Measurements from ENCODE around the gene KCTD19.

Gene KCTD19

DNA sequence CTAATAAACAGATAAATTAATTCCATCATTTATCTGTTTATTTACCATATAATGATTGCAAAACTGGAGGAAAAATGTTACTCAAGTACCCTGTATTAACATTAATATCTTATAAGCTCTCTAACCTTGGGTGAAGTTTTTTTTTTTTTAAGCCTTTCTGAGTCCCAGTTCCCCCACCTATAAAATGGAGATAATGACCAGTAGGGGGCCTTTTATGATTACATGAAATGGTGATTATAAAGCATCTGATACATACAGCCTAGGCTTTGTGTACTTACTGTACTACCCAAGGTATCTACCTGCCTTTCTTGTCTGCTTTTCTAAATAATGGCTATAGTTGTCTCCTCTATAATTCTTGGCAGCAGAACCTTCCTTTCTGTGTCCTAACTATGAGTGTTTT is 22.6 kb upstream of the KCTD19 start:
- Histone ChIP-seq H3K36me3 (ENCODE audit: insufficient read depth, low read length) (no peaks in the 10 kb centered on the region), H3K9me3 (replicated peaks; ENCODE audit: low read length) (no peaks in the 10 kb centered on the region), H3K4me3 (ENCODE audit: low read length) (no peak overlapping the region), H3K4me2 (ENCODE audit: low read length) (no peak overlapping the region), H3K4me1 (ENCODE audit: control insufficient read depth, insufficient read depth, low read length) (no peaks in the 10 kb centered on the region), H3K9ac (ENCODE audit: low read depth, low read length) (no peak overlapping the region), H3K27me3 (ENCODE audit: control insufficient read depth, insufficient read depth, low read length) (peaks cover 21% of the 10 kb centered on the region)

DNA sequence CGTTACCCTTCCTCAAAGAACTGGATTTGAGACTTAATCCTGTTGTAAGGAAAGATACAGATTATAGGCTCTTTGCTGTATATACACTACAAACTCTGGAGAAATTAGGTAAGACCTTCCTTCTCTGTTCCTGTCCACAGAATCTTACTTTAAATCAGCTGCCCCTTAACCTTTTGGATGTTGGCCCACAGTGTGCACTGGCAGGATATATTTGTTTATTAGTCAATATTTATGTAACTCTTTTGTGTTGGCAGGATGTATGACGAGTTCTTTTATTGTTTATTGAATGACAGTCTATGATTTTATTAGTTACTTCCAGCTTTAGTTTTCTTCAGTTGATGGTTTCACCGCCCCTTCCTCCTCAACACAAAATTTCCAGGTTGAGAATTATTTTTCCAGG is 19.8 kb upstream of the KCTD19 start:
- Histone ChIP-seq H3K27me3 (ENCODE audit: control insufficient read depth, insufficient read depth, low read length) (peaks cover 20% of the 10 kb centered on the region), H3K36me3 (ENCODE audit: insufficient read depth, low read length) (no peaks in the 10 kb centered on the region), H3K4me2 (ENCODE audit: low read length) (no peak overlapping the region), H3K9ac (ENCODE audit: low read depth, low read length) (no peak overlapping the region), H3K4me1 (ENCODE audit: control insufficient read depth, insufficient read depth, low read length) (no peaks in the 10 kb centered on the region), H3K4me3 (ENCODE audit: low read length) (no peak overlapping the region), H3K9me3 (replicated peaks; ENCODE audit: low read length) (no peaks in the 10 kb centered on the region)

DNA sequence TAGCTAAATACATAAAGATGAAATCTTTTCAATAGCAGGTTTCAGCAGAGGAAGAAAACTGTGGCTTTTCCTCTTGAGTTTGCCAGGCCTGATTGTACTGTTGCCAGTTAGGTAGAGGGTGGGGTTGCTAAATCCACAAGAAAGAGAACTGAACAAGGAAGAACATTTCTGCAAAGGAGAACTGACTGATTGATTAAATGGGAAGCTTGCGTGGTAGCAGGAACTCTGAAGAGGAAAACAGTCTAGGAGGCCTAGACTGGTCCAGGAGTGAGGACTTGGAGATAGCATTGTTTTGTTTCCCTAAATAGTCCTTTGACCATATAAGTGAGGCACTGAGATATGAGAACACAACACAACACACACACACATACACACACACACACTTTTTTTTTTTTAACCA is 18.9 kb upstream of the KCTD19 start:
- H3K4me3 ChIP-seq (ENCODE audit: low read length), result no peak overlapping the region
- H3K9me3 ChIP-seq (replicated peaks; ENCODE audit: low read length), result no peaks in the 10 kb centered on the region
- H3K4me2 ChIP-seq (ENCODE audit: low read length), result no peak overlapping the region
- H3K9ac ChIP-seq (ENCODE audit: low read depth, low read length), result no peak overlapping the region
- peaks cover 20% of the 10 kb centered on the region for H3K27me3 ChIP-seq (ENCODE audit: control insufficient read depth, insufficient read depth, low read length)
- no peaks in the 10 kb centered on the region for H3K36me3 ChIP-seq (ENCODE audit: insufficient read depth, low read length)
- no peaks in the 10 kb centered on the region for H3K4me1 ChIP-seq (ENCODE audit: control insufficient read depth, insufficient read depth, low read length)

DNA sequence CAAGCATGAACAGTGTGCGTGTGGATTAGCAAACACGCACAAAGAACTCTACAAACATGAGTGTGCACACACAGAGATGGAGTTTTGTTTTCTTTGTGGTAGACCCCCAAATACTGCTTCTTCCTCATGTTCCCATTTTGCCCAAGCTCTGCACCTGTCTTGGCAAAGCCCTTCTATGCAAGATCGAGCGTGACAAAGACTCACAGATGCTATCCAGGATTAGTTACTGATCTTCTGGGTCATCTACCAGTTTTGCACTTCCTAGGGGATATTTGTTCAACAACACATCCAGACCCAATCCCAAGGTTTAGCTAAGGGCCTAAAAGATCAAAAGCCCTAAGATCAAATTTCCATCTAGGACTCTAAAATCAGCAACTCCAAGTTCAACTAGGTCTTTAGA is 16.1 kb upstream of the KCTD19 start:
- H3K4me2 ChIP-seq (ENCODE audit: low read length), result no peak overlapping the region
- H3K9me3 ChIP-seq (replicated peaks; ENCODE audit: low read length), result no peaks in the 10 kb centered on the region
- no peak overlapping the region for H3K9ac ChIP-seq (ENCODE audit: low read depth, low read length)
- H3K36me3 ChIP-seq (ENCODE audit: insufficient read depth, low read length), result no peaks in the 10 kb centered on the region
- no peak overlapping the region for H3K4me3 ChIP-seq (ENCODE audit: low read length)
- no peaks in the 10 kb centered on the region for H3K4me1 ChIP-seq (ENCODE audit: control insufficient read depth, insufficient read depth, low read length)
- H3K27me3 ChIP-seq (ENCODE audit: control insufficient read depth, insufficient read depth, low read length), result peaks cover 13% of the 10 kb centered on the region

DNA sequence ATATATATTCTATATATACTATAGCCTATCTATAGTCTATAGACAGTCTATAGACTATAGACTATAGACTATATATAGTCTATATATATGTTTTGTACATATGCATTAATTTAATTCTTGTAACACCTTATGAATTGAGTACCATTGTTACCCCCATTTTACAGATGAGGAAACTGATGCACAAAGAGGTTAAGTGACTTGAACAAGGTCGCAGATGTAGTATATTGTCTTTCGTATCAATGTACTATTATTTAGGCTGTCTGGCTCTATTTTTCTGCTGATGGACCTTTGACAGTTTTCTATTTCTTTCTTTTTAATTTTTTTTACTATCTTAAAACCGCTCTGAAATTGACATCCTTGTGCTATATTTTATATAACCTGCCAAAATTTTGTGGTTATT is 14.7 kb upstream of the KCTD19 start:
- H3K36me3 ChIP-seq (ENCODE audit: insufficient read depth, low read length), result no peaks in the 10 kb centered on the region
- no peaks in the 10 kb centered on the region for H3K4me1 ChIP-seq (ENCODE audit: control insufficient read depth, insufficient read depth, low read length)
- no peak overlapping the region for H3K4me2 ChIP-seq (ENCODE audit: low read length)
- peaks cover 6% of the 10 kb centered on the region for H3K27me3 ChIP-seq (ENCODE audit: control insufficient read depth, insufficient read depth, low read length)
- H3K9ac ChIP-seq (ENCODE audit: low read depth, low read length), result no peak overlapping the region
- H3K4me3 ChIP-seq (ENCODE audit: low read length), result no peak overlapping the region
- H3K9me3 ChIP-seq (replicated peaks; ENCODE audit: low read length), result no peaks in the 10 kb centered on the region

DNA sequence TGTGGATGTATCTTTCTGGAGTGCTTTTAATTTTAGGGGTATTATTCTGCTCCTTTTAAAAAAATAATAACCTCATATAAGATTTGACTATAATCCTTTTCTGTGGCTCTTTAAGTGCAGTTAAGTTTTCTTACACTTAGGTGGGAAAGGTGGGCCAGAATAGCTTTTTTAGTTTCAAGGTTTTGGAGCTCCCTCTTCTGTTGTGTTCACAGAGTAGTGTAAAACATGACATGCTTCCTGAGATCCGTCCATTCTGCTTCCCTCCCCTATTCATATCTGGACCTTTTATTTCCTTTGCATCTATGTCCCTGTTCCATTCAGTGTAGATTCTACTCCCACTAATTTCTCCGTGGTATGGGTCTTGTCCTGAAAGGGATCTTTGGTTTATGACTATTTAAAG is 12.9 kb upstream of the KCTD19 start:
- H3K9me3 ChIP-seq (replicated peaks; ENCODE audit: low read length), result no peaks in the 10 kb centered on the region
- no peaks in the 10 kb centered on the region for H3K4me1 ChIP-seq (ENCODE audit: control insufficient read depth, insufficient read depth, low read length)
- peaks cover 6% of the 10 kb centered on the region for H3K27me3 ChIP-seq (ENCODE audit: control insufficient read depth, insufficient read depth, low read length)
- H3K4me3 ChIP-seq (ENCODE audit: low read length), result no peak overlapping the region
- no peaks in the 10 kb centered on the region for H3K36me3 ChIP-seq (ENCODE audit: insufficient read depth, low read length)
- no peak overlapping the region for H3K9ac ChIP-seq (ENCODE audit: low read depth, low read length)
- H3K4me2 ChIP-seq (ENCODE audit: low read length), result no peak overlapping the region

DNA sequence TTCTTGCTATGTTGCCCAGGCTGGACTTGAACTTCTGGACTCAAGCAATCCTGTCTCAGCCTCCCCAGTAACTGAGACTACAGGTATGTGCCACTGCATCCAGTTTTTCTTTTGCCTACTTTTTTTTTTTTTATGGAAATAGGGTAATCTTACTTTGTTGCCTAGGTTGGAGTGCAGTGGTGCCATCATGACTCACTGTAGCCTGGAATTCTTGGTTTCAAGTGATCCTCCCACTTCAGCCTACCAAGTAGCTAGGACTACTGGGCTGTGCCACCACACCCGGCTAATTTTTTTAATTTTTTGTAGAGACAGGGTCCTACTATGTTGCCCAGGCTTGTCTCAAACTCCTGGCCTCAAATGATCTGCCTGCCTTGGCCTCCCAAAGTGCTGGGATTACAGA is 10.1 kb upstream of the KCTD19 start:
- no peak overlapping the region for H3K4me2 ChIP-seq (ENCODE audit: low read length)
- H3K9ac ChIP-seq (ENCODE audit: low read depth, low read length), result no peak overlapping the region
- H3K4me3 ChIP-seq (ENCODE audit: low read length), result no peak overlapping the region
- H3K9me3 ChIP-seq (replicated peaks; ENCODE audit: low read length), result no peaks in the 10 kb centered on the region
- no peaks in the 10 kb centered on the region for H3K36me3 ChIP-seq (ENCODE audit: insufficient read depth, low read length)
- H3K27me3 ChIP-seq (ENCODE audit: control insufficient read depth, insufficient read depth, low read length), result peaks cover 7% of the 10 kb centered on the region
- no peaks in the 10 kb centered on the region for H3K4me1 ChIP-seq (ENCODE audit: control insufficient read depth, insufficient read depth, low read length)

DNA sequence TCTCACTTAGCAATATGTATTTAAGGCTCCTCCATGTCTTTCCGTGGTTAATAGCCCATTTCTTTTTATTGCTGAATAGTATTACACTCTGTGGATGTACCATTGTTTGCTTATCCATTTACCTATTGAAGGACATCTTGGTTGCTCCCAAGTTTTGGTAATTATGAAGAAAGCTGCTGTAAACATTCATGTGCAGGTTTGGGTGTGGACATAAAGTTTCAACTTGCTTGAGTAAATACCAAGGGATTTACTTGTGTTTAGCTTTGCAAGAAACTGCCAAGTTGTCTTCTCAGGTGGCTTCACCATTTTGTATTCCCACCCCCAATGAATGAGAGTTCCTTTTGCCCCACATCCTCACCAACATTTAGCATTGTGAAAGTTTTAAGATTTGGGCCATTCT is 9.6 kb upstream of the KCTD19 start:
- Histone ChIP-seq H3K4me3 (ENCODE audit: low read length) (no peak overlapping the region), H3K27me3 (ENCODE audit: control insufficient read depth, insufficient read depth, low read length) (peaks cover 10% of the 10 kb centered on the region), H3K4me1 (ENCODE audit: control insufficient read depth, insufficient read depth, low read length) (no peaks in the 10 kb centered on the region), H3K36me3 (ENCODE audit: insufficient read depth, low read length) (no peaks in the 10 kb centered on the region), H3K4me2 (ENCODE audit: low read length) (no peak overlapping the region), H3K9ac (ENCODE audit: low read depth, low read length) (no peak overlapping the region), H3K9me3 (replicated peaks; ENCODE audit: low read length) (no peaks in the 10 kb centered on the region)

DNA sequence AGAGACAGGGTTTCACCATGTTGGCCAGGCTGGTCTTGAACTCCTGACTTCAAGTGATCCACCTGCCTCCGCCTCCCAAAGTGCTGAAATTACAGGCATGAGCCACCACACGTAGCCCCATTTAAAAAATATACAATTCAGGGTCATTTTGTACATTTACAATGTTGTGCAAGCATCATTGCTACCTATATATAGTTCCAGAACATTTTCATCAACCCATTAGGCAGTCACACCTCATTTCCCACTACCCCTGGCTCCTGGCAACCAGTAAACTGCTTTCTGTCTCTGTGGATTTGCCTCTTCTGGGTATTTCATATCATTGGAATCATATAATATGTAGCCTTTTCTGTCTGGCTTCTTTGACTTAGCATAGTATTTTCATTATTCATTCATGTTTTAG is 6.8 kb upstream of the KCTD19 start:
- Histone ChIP-seq H3K4me1 (ENCODE audit: control insufficient read depth, insufficient read depth, low read length) (no peaks in the 10 kb centered on the region), H3K36me3 (ENCODE audit: insufficient read depth, low read length) (no peaks in the 10 kb centered on the region), H3K4me2 (ENCODE audit: low read length) (no peak overlapping the region), H3K9me3 (replicated peaks; ENCODE audit: low read length) (no peaks in the 10 kb centered on the region), H3K27me3 (ENCODE audit: control insufficient read depth, insufficient read depth, low read length) (peaks cover 10% of the 10 kb centered on the region), H3K9ac (ENCODE audit: low read depth, low read length) (no peak overlapping the region), H3K4me3 (ENCODE audit: low read length) (no peak overlapping the region)

DNA sequence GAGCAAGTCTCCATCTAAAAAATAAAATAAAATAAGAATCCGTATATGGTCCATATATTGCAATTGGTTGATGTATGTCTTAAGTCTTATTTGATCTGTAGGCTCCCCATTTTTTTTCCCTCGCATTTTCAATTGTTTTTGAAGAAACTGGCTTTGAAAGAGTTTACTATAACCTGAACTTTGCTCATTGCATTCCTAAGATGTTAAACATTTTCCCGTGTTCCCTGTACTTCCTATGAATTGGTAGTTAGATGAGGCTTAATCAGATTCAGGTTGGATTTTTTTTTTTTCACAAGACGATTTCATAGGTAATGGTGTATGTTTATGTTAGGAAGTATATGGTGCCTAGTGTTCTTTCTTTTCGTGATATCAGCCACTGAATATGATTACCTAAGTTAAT is 3.4 kb upstream of the KCTD19 start:
- Histone ChIP-seq H3K9me3 (replicated peaks; ENCODE audit: low read length) (no peaks in the 10 kb centered on the region), H3K4me1 (ENCODE audit: control insufficient read depth, insufficient read depth, low read length) (no peaks in the 10 kb centered on the region), H3K27me3 (ENCODE audit: control insufficient read depth, insufficient read depth, low read length) (peaks cover 21% of the 10 kb centered on the region), H3K36me3 (ENCODE audit: insufficient read depth, low read length) (no peaks in the 10 kb centered on the region), H3K4me2 (ENCODE audit: low read length) (no peak overlapping the region), H3K4me3 (ENCODE audit: low read length) (no peak overlapping the region), H3K9ac (ENCODE audit: low read depth, low read length) (no peak overlapping the region)

DNA sequence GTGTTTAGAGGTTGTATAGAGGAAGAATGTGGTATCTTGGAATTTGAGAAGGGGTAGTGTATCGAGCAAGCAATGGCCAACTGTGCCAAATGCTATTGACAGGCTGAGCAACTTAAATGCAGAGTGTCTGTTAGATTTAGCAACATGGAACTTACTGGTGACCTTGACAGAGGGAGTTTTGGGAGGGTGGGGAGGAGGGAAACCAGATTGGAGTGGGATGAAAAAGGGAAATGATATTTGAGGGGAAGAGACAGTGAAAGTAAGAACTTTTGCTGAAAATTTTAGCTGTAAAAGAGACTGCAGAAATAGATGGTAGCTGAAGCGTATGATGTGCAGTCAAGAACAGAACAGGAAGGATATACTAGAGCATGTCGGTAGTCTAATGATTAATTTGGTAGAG is 1.2 kb upstream of the KCTD19 start:
- Histone ChIP-seq H3K4me3 (ENCODE audit: low read length) (no peak overlapping the region), H3K9ac (ENCODE audit: low read depth, low read length) (no peak overlapping the region), H3K4me2 (ENCODE audit: low read length) (no peak overlapping the region), H3K9me3 (replicated peaks; ENCODE audit: low read length) (no peaks in the 10 kb centered on the region), H3K4me1 (ENCODE audit: control insufficient read depth, insufficient read depth, low read length) (no peaks in the 10 kb centered on the region), H3K27me3 (ENCODE audit: control insufficient read depth, insufficient read depth, low read length) (peaks cover 39% of the 10 kb centered on the region), H3K36me3 (ENCODE audit: insufficient read depth, low read length) (no peaks in the 10 kb centered on the region)

DNA sequence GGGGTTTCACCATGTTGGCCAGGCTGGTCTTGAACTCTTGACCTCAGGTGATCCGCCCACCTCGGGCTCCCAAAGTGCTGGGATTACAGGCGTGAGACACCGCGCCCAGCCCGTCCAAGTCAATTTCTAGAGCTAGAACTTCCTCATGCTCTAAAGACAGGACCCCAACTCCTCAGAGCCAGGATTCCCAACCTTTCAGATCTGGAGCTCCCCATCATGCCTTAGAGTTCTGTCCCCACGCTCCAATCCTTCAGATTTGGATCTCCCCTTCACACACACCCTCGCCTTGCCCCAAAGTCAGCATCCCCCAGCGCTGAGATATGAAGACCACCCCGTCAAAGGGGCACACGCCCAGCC is 448 bp downstream of the KCTD19 start:
- no peaks in the 10 kb centered on the region for H3K4me1 ChIP-seq (ENCODE audit: control insufficient read depth, insufficient read depth, low read length)
- H3K9me3 ChIP-seq (replicated peaks; ENCODE audit: low read length), result no peaks in the 10 kb centered on the region
- H3K36me3 ChIP-seq (ENCODE audit: insufficient read depth, low read length), result no peaks in the 10 kb centered on the region
- no peak overlapping the region for H3K9ac ChIP-seq (ENCODE audit: low read depth, low read length)
- peaks cover 44% of the 10 kb centered on the region for H3K27me3 ChIP-seq (ENCODE audit: control insufficient read depth, insufficient read depth, low read length)
- H3K4me2 ChIP-seq (ENCODE audit: low read length), result peak overlapping the region; percentile 59
- H3K4me3 ChIP-seq (ENCODE audit: low read length), result peak overlapping the region; percentile 28

DNA sequence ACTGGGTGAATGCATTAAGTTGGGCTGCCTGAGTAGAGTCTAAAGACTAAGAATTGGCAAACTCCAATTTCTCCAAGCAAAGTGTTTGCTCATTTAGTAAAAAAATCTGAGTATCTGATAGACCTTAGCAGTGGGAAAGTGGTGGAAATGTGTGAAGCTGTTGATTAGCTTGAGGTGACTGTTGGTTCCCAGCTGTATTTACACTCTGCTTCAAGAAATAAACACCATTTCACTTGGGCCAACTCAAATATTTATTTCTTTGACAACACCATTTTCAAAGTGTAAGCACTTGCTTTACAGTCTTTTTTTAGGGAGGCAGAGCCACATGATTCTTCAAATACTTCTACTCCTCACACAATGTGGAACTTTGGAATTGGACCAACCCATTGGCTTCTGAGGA is 8.7 kb downstream of the KCTD19 start:
- H3K4me1 ChIP-seq (ENCODE audit: control insufficient read depth, insufficient read depth, low read length), result peaks cover 2% of the 10 kb centered on the region
- H3K36me3 ChIP-seq (ENCODE audit: insufficient read depth, low read length), result no peaks in the 10 kb centered on the region
- no peak overlapping the region for H3K9ac ChIP-seq (ENCODE audit: low read depth, low read length)
- peaks cover 49% of the 10 kb centered on the region for H3K27me3 ChIP-seq (ENCODE audit: control insufficient read depth, insufficient read depth, low read length)
- H3K9me3 ChIP-seq (replicated peaks; ENCODE audit: low read length), result no peaks in the 10 kb centered on the region
- no peak overlapping the region for H3K4me3 ChIP-seq (ENCODE audit: low read length)
- H3K4me2 ChIP-seq (ENCODE audit: low read length), result no peak overlapping the region
